Measurements from ENCODE around the gene BCL3. TPM values are rescaled to one million over a fixed set of nuclear protein-coding genes. Genes with fewer than 3 reads are reported as not detected.
A peak's percentile ranks its signal among the peaks of the same experiment; 100 is the strongest.

The BCL3 gene
- total RNA-seq, 1 donor from 2014 or later = not detected

DNA sequence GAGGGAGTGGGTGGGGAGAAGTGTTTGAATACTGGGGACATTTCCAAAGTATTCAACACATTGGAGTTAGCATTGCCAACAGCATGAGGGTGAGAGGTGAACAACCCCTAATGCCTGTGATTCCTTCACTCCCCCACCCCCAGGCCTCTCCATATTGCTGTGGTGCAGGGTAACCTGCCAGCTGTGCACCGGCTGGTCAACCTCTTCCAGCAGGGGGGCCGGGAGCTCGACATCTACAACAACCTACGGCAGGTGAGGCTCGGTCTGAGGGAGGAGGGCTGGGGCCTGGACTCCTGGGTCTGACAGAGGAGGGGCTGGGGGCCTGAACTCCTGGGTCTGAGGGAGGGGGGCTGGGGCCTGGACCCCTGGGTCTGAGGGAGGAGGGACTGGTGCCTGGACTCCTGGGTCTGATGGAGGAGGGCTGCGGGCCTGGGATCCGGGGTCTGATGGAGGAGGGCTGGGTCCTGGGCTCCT, 7.6 kb downstream of the BCL3 start:
- no peaks in the 10 kb centered on the region for H3K36me3 ChIP-seq
- peaks cover 48% of the 10 kb centered on the region for H3K27me3 Mint-ChIP-seq (ENCODE audit: insufficient read depth, low read depth)
- H3K4me2 ChIP-seq = no peak overlapping the region
- no peaks in the 10 kb centered on the region for H3K9me3 ChIP-seq (ENCODE audit: low read depth)
- peaks cover 32% of the 10 kb centered on the region for H3K4me1 Mint-ChIP-seq
- no peak overlapping the region for H2AFZ ChIP-seq (replicated peaks)
- DNase-seq (ENCODE audit: low spot score) = no peak
- H3K27me3 ChIP-seq = peaks cover 89% of the 10 kb centered on the region
- H3K79me2 ChIP-seq (ENCODE audit: low read depth) = no peaks in the 10 kb centered on the region
- H3F3A ChIP-seq (ENCODE audit: low read depth) = peaks cover 20% of the 10 kb centered on the region
- no peaks in the 10 kb centered on the region for H3K9me3 Mint-ChIP-seq
- H4K20me1 ChIP-seq (ENCODE audit: low read depth) = peaks cover 33% of the 10 kb centered on the region
- no peak overlapping the region for H3K27ac Mint-ChIP-seq
- H3K36me3 Mint-ChIP-seq = no peaks in the 10 kb centered on the region
- H3K9ac ChIP-seq = no peak overlapping the region
- peaks cover 21% of the 10 kb centered on the region for H3K4me1 ChIP-seq
- H3K4me3 Mint-ChIP-seq = no peak overlapping the region
- H3K4me3 ChIP-seq = no peak overlapping the region
- no peak overlapping the region for H3K27ac ChIP-seq
- TF ChIP-seq EZH2phosphoT487 (IDR thresholded peaks at IDR 0.05) = no peak
- TF ChIP-seq, protein P1, sequence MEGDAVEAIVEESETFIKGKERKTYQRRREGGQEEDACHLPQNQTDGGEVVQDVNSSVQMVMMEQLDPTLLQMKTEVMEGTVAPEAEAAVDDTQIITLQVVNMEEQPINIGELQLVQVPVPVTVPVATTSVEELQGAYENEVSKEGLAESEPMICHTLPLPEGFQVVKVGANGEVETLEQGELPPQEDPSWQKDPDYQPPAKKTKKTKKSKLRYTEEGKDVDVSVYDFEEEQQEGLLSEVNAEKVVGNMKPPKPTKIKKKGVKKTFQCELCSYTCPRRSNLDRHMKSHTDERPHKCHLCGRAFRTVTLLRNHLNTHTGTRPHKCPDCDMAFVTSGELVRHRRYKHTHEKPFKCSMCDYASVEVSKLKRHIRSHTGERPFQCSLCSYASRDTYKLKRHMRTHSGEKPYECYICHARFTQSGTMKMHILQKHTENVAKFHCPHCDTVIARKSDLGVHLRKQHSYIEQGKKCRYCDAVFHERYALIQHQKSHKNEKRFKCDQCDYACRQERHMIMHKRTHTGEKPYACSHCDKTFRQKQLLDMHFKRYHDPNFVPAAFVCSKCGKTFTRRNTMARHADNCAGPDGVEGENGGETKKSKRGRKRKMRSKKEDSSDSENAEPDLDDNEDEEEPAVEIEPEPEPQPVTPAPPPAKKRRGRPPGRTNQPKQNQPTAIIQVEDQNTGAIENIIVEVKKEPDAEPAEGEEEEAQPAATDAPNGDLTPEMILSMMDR (IDR thresholded peaks at IDR 0.05) = no peak
- TF ChIP-seq EZH2 (IDR thresholded peaks at IDR 0.05) = no peak

DNA sequence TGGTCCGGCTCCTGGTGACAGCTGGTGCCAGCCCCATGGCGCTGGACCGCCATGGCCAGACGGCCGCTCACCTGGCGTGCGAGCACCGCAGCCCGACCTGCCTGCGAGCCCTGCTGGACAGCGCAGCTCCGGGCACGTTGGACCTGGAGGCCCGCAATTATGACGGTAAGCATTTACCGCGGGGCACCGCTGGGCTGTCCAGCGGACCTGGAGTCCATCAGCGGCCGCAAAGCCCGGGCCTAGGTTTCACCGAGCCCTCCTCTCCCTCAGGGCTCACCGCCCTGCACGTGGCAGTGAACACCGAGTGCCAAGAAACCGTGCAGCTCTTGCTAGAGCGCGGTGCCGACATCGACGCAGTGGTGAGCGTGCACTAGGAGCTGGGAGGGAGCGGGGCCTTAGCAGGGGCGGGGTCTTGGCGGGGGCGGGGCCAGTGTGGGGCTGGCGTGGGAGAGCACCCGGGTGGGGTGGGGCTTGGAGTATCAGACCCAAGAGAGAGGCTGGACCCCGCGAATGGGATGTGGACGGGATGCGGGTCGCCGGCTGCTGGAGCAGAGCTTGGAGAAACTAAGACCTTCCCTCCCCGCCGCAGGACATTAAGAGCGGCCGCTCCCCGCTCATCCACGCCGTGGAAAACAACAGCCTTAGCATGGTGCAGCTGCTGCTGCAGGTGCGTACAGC, 8.7 kb downstream of the BCL3 start:
- Histone ChIP-seq H3K79me2 (ENCODE audit: low read depth) (no peaks in the 10 kb centered on the region), H3K27me3 (peaks cover 78% of the 10 kb centered on the region), H4K20me1 (ENCODE audit: low read depth) (peaks cover 33% of the 10 kb centered on the region), H3K27ac (no peak overlapping the region), H3K4me3 (peak overlapping the region; percentile 56), H3F3A (ENCODE audit: low read depth) (peaks cover 20% of the 10 kb centered on the region), H3K9ac (no peak overlapping the region), H3K9me3 (ENCODE audit: low read depth) (no peaks in the 10 kb centered on the region), H3K36me3 (no peaks in the 10 kb centered on the region), H3K4me2 (peak overlapping the region; percentile 93), H3K4me1 (peaks cover 21% of the 10 kb centered on the region), H2AFZ (replicated peaks) (peak overlapping the region; percentile 89)
- Mint-ChIP-seq H3K4me3 (peak overlapping the region; percentile 92), H3K9me3 (no peaks in the 10 kb centered on the region), H3K27ac (no peak overlapping the region), H3K4me1 (peaks cover 32% of the 10 kb centered on the region), H3K27me3 (ENCODE audit: insufficient read depth, low read depth) (peaks cover 42% of the 10 kb centered on the region), H3K36me3 (no peaks in the 10 kb centered on the region)
- peak; percentile 66 for DNase-seq (ENCODE audit: low spot score)
- TF ChIP-seq, protein P1 (IDR thresholded peaks at IDR 0.05) = no peak
- TF ChIP-seq EZH2 (IDR thresholded peaks at IDR 0.05) = peak; percentile 76
- peak; percentile 92 for TF ChIP-seq EZH2phosphoT487 (IDR thresholded peaks at IDR 0.05)

DNA sequence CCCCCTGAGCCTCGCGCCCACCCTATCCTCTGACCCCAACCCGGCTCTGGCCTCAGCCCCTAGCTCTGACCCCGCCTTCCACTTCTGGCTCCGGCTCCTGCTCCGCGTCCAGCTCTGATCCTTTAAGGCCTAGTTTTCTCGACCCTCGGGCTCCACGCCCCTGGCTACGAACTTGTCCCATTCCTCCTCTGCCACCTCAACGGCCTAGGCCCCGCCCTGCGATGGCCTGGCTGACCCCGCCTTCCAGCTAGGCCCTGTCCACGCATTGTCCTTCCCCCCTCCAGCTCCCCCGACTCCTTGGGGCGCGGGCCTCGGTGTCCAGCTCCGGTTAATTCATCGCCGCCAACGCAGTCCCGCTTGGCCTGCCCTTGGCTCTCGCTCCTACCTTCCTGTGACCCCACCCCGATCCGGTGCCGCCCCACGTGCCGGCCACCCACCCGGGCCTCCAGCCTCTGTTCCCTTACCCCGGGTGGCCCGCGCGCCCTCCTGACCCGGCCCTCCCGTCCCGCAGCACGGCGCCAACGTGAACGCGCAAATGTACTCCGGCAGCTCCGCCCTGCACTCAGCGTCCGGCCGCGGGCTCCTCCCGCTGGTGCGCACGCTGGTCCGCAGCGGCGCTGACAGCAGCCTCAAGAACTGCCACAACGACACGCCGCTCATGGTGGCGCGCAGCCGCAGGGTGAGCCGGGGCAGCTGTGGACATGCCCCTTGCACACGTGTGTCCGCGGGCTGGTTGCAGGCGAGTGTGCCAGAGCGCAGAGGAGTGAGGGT, 9.4 kb downstream of the BCL3 start:
- Mint-ChIP-seq H3K27ac (peak overlapping the region; percentile 43), H3K9me3 (no peaks in the 10 kb centered on the region), H3K4me1 (peaks cover 29% of the 10 kb centered on the region), H3K27me3 (ENCODE audit: insufficient read depth, low read depth) (peaks cover 35% of the 10 kb centered on the region), H3K36me3 (no peaks in the 10 kb centered on the region), H3K4me3 (peak overlapping the region; percentile 92)
- H3K27me3 ChIP-seq = peaks cover 71% of the 10 kb centered on the region
- TF ChIP-seq, protein P1 (IDR thresholded peaks at IDR 0.05) = peak; percentile 26
- no peak for TF ChIP-seq EZH2phosphoT487 (IDR thresholded peaks at IDR 0.05)
- peak; percentile 61 for TF ChIP-seq EZH2 (IDR thresholded peaks at IDR 0.05)
- no peak overlapping the region for H3K27ac ChIP-seq
- no peaks in the 10 kb centered on the region for H3K36me3 ChIP-seq
- no peak overlapping the region for H3K9ac ChIP-seq
- peak overlapping the region; percentile 89 for H2AFZ ChIP-seq (replicated peaks)
- peak overlapping the region; percentile 56 for H3K4me3 ChIP-seq
- peak; percentile 90 for DNase-seq (ENCODE audit: low spot score)
- H3K4me2 ChIP-seq = peak overlapping the region; percentile 93
- peaks cover 30% of the 10 kb centered on the region for H4K20me1 ChIP-seq (ENCODE audit: low read depth)
- H3F3A ChIP-seq (ENCODE audit: low read depth) = peaks cover 20% of the 10 kb centered on the region
- no peaks in the 10 kb centered on the region for H3K9me3 ChIP-seq (ENCODE audit: low read depth)
- H3K79me2 ChIP-seq (ENCODE audit: low read depth) = no peaks in the 10 kb centered on the region
- peaks cover 21% of the 10 kb centered on the region for H3K4me1 ChIP-seq
